K562 (cell line): ENCODE data around the gene METAP1D.

Experiments used
- LEF1 ChIP-seq: fragments of 450-650 bp; IDR thresholded peaks from 2 replicates; pipeline ENCODE4 v1.6.1; 2016; ENCODE audit warnings: mild to moderate bottlenecking
- ZNF282 ChIP-seq: sonication (generic); formaldehyde crosslinking; IDR thresholded peaks from 2 replicates; pipeline ENCODE4 v1.8.1; 2023; ENCODE audit warnings: missing genetic modification reagents
- TF ChIP-seq, protein P1 (sequence below), 3 experiments: IDR thresholded peaks in 2 of 3; conservative IDR thresholded peaks in 1 of 3; 2 replicates each; pipeline ENCODE4 v1.5.1; 2011 to 2012; ENCODE audit warnings: low read length in 3 of 3, mild to moderate bottlenecking in 3 of 3, control low read depth in 2 of 3, improper control_type of control experiment in 1 of 3, inconsistent platforms in 1 of 3, low read depth in 1 of 3, mixed read lengths in 1 of 3, moderate library complexity in 1 of 3; ENCODE audit not compliant: insufficient read depth in 2 of 3
- TF ChIP-seq, protein P2 (sequence below): sonication (generic); formaldehyde crosslinking; IDR thresholded peaks from 2 replicates; pipeline ENCODE4 v1.9.0; 2022; ENCODE audit warnings: mild to moderate bottlenecking, missing genetic modification reagents

DNA sequence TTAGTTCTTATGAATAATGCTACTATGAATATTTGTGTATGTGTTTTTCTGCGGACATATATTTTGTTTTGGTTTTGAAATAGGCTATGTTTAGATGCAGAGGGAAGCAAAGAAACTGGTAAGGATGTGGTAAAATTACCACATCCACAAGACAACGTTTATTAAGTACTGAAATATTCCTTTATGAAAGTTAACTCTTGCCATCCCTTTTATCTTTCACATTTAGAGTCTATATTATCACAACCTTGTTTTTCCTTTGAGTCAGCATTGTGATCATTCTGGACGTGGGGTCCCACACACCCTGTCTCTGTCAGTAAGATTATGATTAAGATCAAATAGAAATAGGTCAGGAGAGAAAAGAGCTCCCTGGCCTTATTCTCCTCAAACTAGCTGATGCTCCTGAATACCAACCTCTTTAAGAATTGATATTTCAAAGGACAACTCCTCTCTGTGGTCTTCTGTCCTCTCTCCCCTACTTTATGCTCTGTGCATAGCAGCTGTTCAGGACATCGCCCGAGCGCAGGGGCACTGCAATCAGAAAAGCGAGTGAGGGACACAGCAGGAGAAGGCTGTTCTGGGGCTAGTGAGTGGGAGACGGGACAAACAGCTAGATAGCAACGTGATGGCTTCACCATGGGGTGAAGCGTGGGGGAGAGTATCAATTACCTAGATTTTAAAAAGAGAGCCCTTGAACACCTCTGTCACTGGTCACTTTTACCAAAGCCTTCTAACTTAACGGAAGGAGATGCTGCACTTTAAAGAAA lies 12.2 kb downstream of the METAP1D start:
- TF ChIP-seq, protein P1, sequence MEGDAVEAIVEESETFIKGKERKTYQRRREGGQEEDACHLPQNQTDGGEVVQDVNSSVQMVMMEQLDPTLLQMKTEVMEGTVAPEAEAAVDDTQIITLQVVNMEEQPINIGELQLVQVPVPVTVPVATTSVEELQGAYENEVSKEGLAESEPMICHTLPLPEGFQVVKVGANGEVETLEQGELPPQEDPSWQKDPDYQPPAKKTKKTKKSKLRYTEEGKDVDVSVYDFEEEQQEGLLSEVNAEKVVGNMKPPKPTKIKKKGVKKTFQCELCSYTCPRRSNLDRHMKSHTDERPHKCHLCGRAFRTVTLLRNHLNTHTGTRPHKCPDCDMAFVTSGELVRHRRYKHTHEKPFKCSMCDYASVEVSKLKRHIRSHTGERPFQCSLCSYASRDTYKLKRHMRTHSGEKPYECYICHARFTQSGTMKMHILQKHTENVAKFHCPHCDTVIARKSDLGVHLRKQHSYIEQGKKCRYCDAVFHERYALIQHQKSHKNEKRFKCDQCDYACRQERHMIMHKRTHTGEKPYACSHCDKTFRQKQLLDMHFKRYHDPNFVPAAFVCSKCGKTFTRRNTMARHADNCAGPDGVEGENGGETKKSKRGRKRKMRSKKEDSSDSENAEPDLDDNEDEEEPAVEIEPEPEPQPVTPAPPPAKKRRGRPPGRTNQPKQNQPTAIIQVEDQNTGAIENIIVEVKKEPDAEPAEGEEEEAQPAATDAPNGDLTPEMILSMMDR (IDR thresholded peaks at IDR 0.05 in 2 of 3, conservative IDR thresholded peaks at IDR 0.05 in 1 of 3; ENCODE audit: insufficient read depth in 2 of 3, low read depth in 1 of 3, low read length in 3 of 3): no peak
- TF ChIP-seq, protein P2, sequence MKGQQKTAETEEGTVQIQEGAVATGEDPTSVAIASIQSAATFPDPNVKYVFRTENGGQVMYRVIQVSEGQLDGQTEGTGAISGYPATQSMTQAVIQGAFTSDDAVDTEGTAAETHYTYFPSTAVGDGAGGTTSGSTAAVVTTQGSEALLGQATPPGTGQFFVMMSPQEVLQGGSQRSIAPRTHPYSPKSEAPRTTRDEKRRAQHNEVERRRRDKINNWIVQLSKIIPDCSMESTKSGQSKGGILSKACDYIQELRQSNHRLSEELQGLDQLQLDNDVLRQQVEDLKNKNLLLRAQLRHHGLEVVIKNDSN: no peak
- TF ChIP-seq LEF1: no peak
- TF ChIP-seq ZNF282 (CRISPR knock-in tag): no peak
